ENCODE results near the gene MORN5.
"Not testable (repeated sequence)": the region's sequence is repeated elsewhere in the genome, so short reads cannot be mapped to it uniquely, and the experiment has no call there.

The MORN5 gene

GRCh38 chr9:122116040-122116439 is 43.7 kb upstream of the MORN5 start:
- TF ChIP-seq, protein P1, sequence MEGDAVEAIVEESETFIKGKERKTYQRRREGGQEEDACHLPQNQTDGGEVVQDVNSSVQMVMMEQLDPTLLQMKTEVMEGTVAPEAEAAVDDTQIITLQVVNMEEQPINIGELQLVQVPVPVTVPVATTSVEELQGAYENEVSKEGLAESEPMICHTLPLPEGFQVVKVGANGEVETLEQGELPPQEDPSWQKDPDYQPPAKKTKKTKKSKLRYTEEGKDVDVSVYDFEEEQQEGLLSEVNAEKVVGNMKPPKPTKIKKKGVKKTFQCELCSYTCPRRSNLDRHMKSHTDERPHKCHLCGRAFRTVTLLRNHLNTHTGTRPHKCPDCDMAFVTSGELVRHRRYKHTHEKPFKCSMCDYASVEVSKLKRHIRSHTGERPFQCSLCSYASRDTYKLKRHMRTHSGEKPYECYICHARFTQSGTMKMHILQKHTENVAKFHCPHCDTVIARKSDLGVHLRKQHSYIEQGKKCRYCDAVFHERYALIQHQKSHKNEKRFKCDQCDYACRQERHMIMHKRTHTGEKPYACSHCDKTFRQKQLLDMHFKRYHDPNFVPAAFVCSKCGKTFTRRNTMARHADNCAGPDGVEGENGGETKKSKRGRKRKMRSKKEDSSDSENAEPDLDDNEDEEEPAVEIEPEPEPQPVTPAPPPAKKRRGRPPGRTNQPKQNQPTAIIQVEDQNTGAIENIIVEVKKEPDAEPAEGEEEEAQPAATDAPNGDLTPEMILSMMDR (IDR thresholded peaks at IDR 0.05; ENCODE audit: borderline replicate concordance, insufficient read depth, low read depth, low read length): no peak
- H3K4me3 ChIP-seq (ENCODE audit: low read depth, low read length): no peak overlapping the region

GRCh38 chr9:122116448-122117173 is 43.1 kb upstream of the MORN5 start:
- no peak overlapping the region for H3K4me3 ChIP-seq (ENCODE audit: low read depth, low read length)
- TF ChIP-seq, protein P1 (IDR thresholded peaks at IDR 0.05; ENCODE audit: borderline replicate concordance, insufficient read depth, low read depth, low read length): no peak

GRCh38 chr9:122117241-122117640 is 42.5 kb upstream of the MORN5 start:
- H3K4me3 ChIP-seq (ENCODE audit: low read depth, low read length): not testable (repeated sequence)

DNA sequence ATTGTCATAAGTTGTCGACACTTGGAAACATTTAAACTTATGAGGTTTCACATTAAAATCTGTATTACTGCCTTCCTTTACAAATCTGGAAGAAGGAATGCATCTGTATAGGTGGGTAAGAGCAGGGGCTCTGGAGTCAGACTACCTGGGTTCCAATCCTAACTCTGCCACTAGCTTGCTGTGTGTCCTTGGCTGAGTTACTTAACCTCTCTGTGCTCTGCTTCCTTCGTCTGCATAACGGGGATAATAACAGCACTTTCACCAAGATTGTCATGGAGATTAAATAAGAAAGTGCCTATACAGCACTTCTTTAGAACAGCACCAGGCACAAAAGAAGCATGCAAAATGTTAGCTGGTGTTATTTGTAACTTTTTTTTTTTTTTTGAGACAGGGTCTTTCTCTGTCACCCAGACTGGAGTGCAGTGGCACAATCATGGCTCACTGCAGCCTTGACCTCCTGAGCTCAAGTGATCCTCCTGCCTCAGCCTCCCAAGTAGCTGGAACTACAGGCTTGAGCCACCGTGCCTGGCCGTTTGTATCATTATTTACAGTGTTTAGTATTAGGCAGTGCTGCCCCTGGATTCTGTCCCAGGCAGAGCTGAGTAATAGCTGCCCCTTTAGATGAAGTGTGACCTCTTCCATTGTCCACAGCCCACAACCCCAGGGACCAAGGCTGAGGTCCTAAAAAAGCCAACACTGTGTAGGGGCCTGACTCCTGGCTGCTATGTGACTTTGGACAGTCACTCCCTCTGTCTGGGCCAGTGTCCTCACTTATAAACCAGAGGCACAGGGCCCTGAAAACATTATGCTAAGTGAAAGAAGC is 41.2 kb upstream of the MORN5 start:
- TF ChIP-seq, protein P1 (IDR thresholded peaks at IDR 0.05; ENCODE audit: borderline replicate concordance, insufficient read depth, low read depth, low read length): no peak
- no peak overlapping the region for H3K4me3 ChIP-seq (ENCODE audit: low read depth, low read length)

GRCh38 chr9:122119166-122119521 is 40.6 kb upstream of the MORN5 start:
- TF ChIP-seq, protein P1 (IDR thresholded peaks at IDR 0.05; ENCODE audit: borderline replicate concordance, insufficient read depth, low read depth, low read length): no peak
- no peak overlapping the region for H3K4me3 ChIP-seq (ENCODE audit: low read depth, low read length)

DNA sequence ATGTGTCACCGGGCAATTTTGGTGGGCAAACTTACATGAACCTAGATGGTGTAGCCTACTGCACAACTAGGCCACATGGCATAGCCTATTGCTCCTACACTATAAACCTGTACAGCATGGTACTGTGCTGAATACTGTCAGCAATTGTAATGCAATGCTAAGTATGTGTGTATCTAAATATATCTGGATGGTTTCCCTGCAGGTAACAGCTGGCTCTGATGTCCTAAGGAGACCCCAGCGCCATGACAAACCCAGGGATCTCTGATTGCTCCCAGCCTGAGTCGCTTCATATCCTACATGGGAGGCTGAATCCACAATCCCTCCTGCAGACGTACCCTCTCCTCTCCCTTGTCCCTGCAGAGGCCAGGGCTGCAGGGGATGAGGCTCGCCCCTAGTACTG is 40.0 kb upstream of the MORN5 start:
- TF ChIP-seq, protein P1 (IDR thresholded peaks at IDR 0.05; ENCODE audit: borderline replicate concordance, insufficient read depth, low read depth, low read length): no peak
- H3K4me3 ChIP-seq (ENCODE audit: low read depth, low read length): no peak overlapping the region

- H3K4me3 ChIP-seq (ENCODE audit: low read depth, low read length): no peak overlapping the region
- TF ChIP-seq, protein P1 (IDR thresholded peaks at IDR 0.05; ENCODE audit: borderline replicate concordance, insufficient read depth, low read depth, low read length): no peak
Observed at GRCh38 chr9:122120316-122121071, 39.2 kb upstream of the MORN5 start.

Data from GM12875 (cell line).